GM12873 (cell line): ENCODE results near the gene LCN2.

ENCODE experiments used
- TF ChIP-seq, protein P1 (sequence below): IDR thresholded peaks from 2 replicates; pipeline ENCODE4 v1.5.1; 2012; ENCODE audit warnings: low read depth, mild to moderate bottlenecking, moderate library complexity, low read length, control low read depth; ENCODE audit not compliant: insufficient read depth; ENCODE audit errors: missing control alignments

Gene LCN2

GRCh38 chr9:128163027-128163515, 13.8 kb downstream of the LCN2 start:
- TF ChIP-seq, protein P1, sequence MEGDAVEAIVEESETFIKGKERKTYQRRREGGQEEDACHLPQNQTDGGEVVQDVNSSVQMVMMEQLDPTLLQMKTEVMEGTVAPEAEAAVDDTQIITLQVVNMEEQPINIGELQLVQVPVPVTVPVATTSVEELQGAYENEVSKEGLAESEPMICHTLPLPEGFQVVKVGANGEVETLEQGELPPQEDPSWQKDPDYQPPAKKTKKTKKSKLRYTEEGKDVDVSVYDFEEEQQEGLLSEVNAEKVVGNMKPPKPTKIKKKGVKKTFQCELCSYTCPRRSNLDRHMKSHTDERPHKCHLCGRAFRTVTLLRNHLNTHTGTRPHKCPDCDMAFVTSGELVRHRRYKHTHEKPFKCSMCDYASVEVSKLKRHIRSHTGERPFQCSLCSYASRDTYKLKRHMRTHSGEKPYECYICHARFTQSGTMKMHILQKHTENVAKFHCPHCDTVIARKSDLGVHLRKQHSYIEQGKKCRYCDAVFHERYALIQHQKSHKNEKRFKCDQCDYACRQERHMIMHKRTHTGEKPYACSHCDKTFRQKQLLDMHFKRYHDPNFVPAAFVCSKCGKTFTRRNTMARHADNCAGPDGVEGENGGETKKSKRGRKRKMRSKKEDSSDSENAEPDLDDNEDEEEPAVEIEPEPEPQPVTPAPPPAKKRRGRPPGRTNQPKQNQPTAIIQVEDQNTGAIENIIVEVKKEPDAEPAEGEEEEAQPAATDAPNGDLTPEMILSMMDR = no peak

DNA sequence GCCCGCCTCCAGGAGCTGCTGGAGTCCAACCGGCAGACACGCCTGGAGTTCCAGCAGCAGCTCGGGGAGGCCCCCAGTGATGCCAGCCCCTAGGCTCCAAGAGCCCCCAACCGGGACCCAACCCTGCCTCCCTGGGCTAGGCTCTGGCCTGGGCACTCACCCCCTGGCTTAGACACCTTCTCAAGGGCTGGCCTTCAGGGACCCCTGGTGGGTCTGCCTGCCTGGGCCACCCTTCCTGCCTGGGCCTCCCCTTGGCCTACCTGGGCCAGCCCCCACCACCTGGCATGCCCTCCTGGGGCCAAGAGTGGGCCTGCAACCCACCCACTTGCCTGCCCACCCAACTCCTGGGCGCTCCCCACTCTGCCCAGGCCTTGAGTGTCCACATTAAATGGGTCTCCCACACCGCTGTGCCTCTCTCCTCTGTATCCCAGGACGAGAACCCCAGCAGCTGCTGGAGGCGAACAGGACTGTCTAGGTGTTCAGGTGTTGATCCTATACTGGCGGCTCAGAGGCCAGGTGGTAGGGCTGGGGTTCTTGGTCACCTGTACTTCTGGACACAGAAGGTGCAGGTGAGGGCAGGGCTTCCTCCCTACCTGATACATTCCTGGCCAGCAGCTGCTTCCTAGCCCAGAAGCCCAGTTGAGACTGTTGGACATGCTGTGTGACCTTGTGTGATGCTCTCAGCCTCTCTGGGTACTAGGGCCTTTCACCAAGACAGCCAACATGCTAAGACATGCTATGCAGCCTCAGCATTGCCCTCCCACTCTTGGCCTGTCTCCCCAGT, 14.5 kb downstream of the LCN2 start:
- TF ChIP-seq, protein P1 = no peak

- TF ChIP-seq, protein P1 = no peak
Observed at GRCh38 chr9:128164307-128164885, 15.1 kb downstream of the LCN2 start.

- TF ChIP-seq, protein P1 = no peak
Observed at GRCh38 chr9:128166169-128166568, 16.9 kb downstream of the LCN2 start.

- TF ChIP-seq, protein P1 = no peak
Observed at GRCh38 chr9:128167209-128167608, 18.0 kb downstream of the LCN2 start.

DNA sequence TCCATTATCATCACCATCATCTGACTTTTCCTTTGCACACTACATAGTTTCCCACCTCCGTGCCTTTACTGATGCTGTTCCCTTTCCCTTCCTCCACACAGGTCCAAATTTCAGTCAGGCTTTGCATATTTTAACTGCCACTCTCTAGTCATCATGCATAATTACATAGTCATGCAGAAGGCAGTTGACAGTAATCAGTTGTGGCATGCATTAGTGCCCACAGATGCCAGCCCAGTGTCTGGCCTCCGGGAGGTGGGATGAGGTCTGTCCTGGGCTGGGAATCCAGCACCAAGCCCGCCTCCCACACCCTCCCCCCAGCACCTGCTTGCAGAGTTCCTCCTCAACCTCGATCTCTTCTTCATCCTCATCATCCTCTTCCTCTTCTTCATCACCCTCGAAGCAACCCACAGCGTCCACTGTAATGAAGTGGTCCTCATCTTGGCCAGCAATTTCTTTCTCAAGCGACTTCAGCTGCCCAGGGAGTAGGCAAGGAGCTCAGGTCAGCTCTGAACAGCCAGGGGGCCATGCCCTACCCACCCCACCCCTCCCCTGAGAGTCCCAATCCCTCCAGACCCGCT, 19.6 kb downstream of the LCN2 start:
- TF ChIP-seq, protein P1 = no peak

DNA sequence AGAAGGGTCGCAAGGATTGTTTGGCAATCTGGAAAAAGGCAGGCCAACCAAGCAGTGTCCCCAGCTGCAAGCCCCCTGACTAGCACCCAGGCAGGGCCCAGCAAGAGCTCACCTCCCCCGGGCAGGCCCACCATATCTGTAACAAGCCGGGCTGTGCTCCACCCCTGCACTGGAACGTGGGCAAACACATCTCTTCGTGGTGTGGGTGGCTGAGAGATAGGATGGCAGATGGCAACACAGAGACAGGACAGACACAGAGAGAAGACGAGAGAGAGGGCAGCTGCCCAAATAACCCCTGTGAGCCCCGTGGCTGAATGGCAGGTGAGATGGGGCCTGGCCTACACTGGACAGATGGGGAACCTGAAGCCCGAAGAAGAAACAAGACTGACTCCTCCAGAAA, 20.2 kb downstream of the LCN2 start:
- TF ChIP-seq, protein P1 = no peak
